Duodenal mucosa (tissue), 2 donors: Measurements from ENCODE around the gene RHOH.

ENCODE experiments used
- H3K27ac ChIP-seq: one replicate; pipeline ENCODE4 v1.7.0; 2013; ENCODE audit warnings: low read depth, low read length
- H3K27me3 ChIP-seq, 2 donors: one replicate each; pipeline ENCODE4 v1.7.0; 2013; ENCODE audit warnings: low read length in 2 of 2, control low read depth in 1 of 2; ENCODE audit not compliant: insufficient read depth in 2 of 2, control insufficient read depth in 1 of 2
- H3K36me3 ChIP-seq, 2 donors: one replicate each; pipeline ENCODE4 v1.7.0; 2013; ENCODE audit warnings: low read length in 2 of 2, control low read depth in 1 of 2; ENCODE audit not compliant: insufficient read depth in 2 of 2, control insufficient read depth in 1 of 2
- H3K4me1 ChIP-seq, 2 donors: one replicate each; pipeline ENCODE4 v1.7.0; 2013; ENCODE audit warnings: low read length in 2 of 2, control low read depth in 1 of 2; ENCODE audit not compliant: insufficient read depth in 2 of 2, control insufficient read depth in 1 of 2
- H3K4me3 ChIP-seq, 2 donors: one replicate each; pipeline ENCODE4 v1.7.0; 2013; ENCODE audit warnings: low read length in 2 of 2, low read depth in 1 of 2
- H3K9ac ChIP-seq, 2 donors: one replicate each; pipeline ENCODE4 v1.7.0; 2013; ENCODE audit warnings: low read length in 2 of 2, low read depth in 1 of 2
- H3K9me3 ChIP-seq, 2 donors: one replicate each; pipeline ENCODE4 v1.7.0; 2013; ENCODE audit warnings: low read length in 2 of 2, control low read depth in 1 of 2; ENCODE audit not compliant: control insufficient read depth in 1 of 2

The RHOH gene

GRCh38 chr4:40195182-40196177, 1.4 kb upstream of the RHOH start:
- no peak overlapping the region for H3K4me3 ChIP-seq
- H3K36me3 ChIP-seq, result no peaks in the 10 kb centered on the region
- H3K9ac ChIP-seq, result no peak overlapping the region
- no peaks in the 10 kb centered on the region for H3K27me3 ChIP-seq
- H3K9me3 ChIP-seq, result no peaks in the 10 kb centered on the region
- H3K4me1 ChIP-seq, result peaks cover 16 to 35% of the 10 kb centered on the region in 2 donors
- no peak overlapping the region for H3K27ac ChIP-seq

- Histone ChIP-seq H3K27me3 (no peaks in the 10 kb centered on the region), H3K9me3 (no peaks in the 10 kb centered on the region), H3K4me1 (peaks cover 12 to 27% of the 10 kb centered on the region in 2 donors), H3K9ac (peak overlapping the region in 1 of 2 donors; percentile 87), H3K4me3 (peak overlapping the region in 1 of 2 donors; percentile 73), H3K27ac (no peak overlapping the region), H3K36me3 (no peaks in the 10 kb centered on the region)
These were observed 559 bp upstream of the RHOH start for GRCh38 chr4:40196272-40196671.

- Histone ChIP-seq H3K27ac (peak overlapping the region; percentile 79), H3K36me3 (no peaks in the 10 kb centered on the region), H3K4me1 (peaks cover 4 to 10% of the 10 kb centered on the region in 2 donors), H3K9ac (peak overlapping the region; percentile 75 to 87), H3K9me3 (no peaks in the 10 kb centered on the region), H3K4me3 (peak overlapping the region; percentile 68 to 73), H3K27me3 (no peaks in the 10 kb centered on the region)
These were observed 1.3 kb downstream of the RHOH start for GRCh38 chr4:40197879-40198689.

DNA sequence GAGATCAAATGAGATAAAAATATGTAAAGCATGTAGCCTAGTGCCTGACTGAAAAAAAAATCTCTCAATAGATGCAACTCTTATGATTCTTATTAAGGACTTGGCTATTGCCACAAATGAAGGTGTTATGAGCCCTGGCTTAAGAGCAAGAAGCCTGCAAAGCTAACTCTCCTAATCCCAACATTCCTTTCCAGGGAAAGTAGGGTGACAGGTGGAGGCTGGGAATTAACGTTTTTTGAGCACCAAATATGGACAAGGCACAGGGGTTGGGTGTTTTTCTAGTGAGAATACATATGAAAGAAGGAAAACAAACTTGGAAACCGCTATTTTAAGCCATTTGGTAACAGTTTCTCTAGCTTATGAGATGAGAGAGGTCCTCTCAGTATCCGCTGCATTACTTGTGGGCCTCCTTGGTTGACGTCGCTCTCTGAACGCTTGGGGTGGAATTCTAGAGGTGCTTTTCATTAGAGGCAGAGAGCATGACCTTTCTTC, 2.4 kb downstream of the RHOH start:
- H3K9ac ChIP-seq, result peak overlapping the region; percentile 16 to 87
- H3K36me3 ChIP-seq, result no peaks in the 10 kb centered on the region
- H3K9me3 ChIP-seq, result no peaks in the 10 kb centered on the region
- peaks cover 2 to 10% of the 10 kb centered on the region in 2 donors for H3K4me1 ChIP-seq
- H3K27ac ChIP-seq, result peak overlapping the region; percentile 48
- no peaks in the 10 kb centered on the region for H3K27me3 ChIP-seq
- H3K4me3 ChIP-seq, result peak overlapping the region; percentile 68 to 73

DNA sequence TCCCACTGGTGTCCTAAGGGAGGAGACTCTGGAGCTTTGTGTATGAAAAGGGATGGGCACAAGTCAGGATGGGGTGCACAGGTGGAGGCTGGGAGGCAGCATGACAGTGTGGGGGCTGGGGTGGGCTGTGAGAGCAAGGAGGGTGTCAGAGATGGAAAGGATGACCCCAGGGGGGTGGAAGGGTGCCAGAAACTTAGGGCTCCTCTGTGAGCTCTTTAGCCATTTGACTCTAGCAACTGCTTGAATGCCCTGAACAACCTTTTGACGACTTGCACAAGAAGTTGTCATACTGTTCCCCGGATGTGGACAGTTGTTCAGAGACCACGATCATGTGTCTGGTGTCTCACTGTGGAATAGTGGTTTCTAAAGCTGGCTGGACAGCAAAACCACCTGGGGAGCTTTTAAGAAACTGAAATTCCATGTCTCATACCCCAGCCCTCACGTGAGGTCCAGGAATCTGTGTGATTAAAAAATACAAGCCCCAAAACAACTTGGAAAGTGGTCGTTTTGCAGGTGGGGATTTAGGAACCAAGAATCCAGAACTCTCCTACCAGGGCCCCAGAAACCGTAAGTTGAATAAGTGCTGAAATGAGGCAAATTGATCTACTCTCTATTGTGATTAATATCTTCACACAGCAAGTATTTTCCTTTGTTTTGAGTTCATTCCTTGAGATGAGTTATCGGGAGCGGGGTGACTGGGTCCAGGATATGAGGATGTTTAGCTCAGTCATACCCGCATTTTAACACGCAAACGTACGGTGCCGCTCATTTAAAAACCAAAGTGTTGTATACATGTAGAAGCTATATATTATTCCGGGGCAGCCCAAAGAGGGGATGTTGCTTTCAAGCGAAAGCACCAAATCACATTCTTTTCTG, 3.4 kb downstream of the RHOH start:
- Histone ChIP-seq H3K27me3 (no peaks in the 10 kb centered on the region), H3K36me3 (no peaks in the 10 kb centered on the region), H3K9ac (peak overlapping the region; percentile 16 to 87), H3K27ac (peak overlapping the region; percentile 68), H3K9me3 (no peaks in the 10 kb centered on the region), H3K4me3 (peak overlapping the region; percentile 68 to 73), H3K4me1 (peaks cover 10 to 12% of the 10 kb centered on the region in 2 donors)

GRCh38 chr4:40200875-40201801, 4.3 kb downstream of the RHOH start:
- peak overlapping the region; percentile 16 to 87 for H3K9ac ChIP-seq
- H3K27ac ChIP-seq, result peak overlapping the region; percentile 53
- H3K9me3 ChIP-seq, result no peaks in the 10 kb centered on the region
- peak overlapping the region; percentile 68 to 73 for H3K4me3 ChIP-seq
- peaks cover 11 to 12% of the 10 kb centered on the region in 2 donors for H3K4me1 ChIP-seq
- no peaks in the 10 kb centered on the region for H3K27me3 ChIP-seq
- H3K36me3 ChIP-seq, result no peaks in the 10 kb centered on the region

- Histone ChIP-seq H3K4me1 (peaks cover 11 to 12% of the 10 kb centered on the region in 2 donors), H3K36me3 (no peaks in the 10 kb centered on the region), H3K27ac (no peak overlapping the region), H3K27me3 (no peaks in the 10 kb centered on the region), H3K4me3 (peak overlapping the region in 1 of 2 donors; percentile 12), H3K9me3 (no peaks in the 10 kb centered on the region), H3K9ac (peak overlapping the region in 1 of 2 donors; percentile 19)
These were observed 5.1 kb downstream of the RHOH start for GRCh38 chr4:40201898-40202297.

DNA sequence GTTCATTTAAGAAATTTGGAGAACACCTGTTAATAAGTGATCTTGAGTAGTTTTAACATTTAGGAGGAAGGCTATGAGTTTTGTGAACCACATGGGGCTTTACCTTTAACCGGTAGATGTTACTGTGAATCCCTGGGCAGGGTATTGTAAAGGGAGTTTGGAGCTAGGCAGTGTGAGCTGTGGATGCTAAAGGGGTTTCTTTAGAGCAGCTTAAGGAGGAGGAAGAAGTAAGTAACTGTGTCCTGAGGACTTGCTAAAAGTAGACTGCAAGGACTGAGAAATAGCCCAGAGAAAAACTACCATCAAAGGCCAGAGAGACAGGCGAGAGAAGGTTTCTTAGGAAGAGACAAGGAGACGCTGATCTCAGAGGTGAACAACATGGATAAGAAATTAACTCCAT, 5.6 kb downstream of the RHOH start:
- Histone ChIP-seq H3K9me3 (no peaks in the 10 kb centered on the region), H3K36me3 (no peaks in the 10 kb centered on the region), H3K4me3 (peak overlapping the region in 1 of 2 donors; percentile 9), H3K4me1 (peaks cover 11 to 12% of the 10 kb centered on the region in 2 donors), H3K9ac (no peak overlapping the region), H3K27ac (no peak overlapping the region), H3K27me3 (no peaks in the 10 kb centered on the region)
